DND-41 (cell line): ENCODE data around the gene ZC3H13.

Experiments
- CTCF ChIP-seq: IDR thresholded peaks from 2 replicates; pipeline ENCODE4 v1.5.1; 2012; ENCODE audit warnings: borderline replicate concordance, low read length, moderate library complexity, mild to moderate bottlenecking; ENCODE audit not compliant: poor library complexity, severe bottlenecking; ENCODE audit errors: extremely low read depth
- EZH2 ChIP-seq: IDR thresholded peaks from 3 replicates; pipeline ENCODE4 v1.6.1; 2012; ENCODE audit warnings: borderline replicate concordance, low read depth, mild to moderate bottlenecking, moderate library complexity, low read length, inconsistent platforms; ENCODE audit not compliant: severe bottlenecking

GRCh38 chr13:46059405-46059804 lies 6.9 kb upstream of the ZC3H13 start:
- TF ChIP-seq CTCF: no peak
- no peak for TF ChIP-seq EZH2
